HEK293T (cell line): ENCODE data around the gene CABLES2.

Source experiments
- BHLHE40 ChIP-seq: fragments of 450-650 bp; IDR thresholded peaks from 2 replicates; pipeline ENCODE4 v1.6.1; 2016; ENCODE audit warnings: mild to moderate bottlenecking, moderate library complexity, borderline replicate concordance
- ELF4 ChIP-seq: fragments of 450-650 bp; IDR thresholded peaks from 2 replicates; pipeline ENCODE4 v1.6.1; 2017; ENCODE audit warnings: antibody characterized with exemption
- FOXA1 ChIP-seq: fragments of 450-650 bp; IDR thresholded peaks from 2 replicates; pipeline ENCODE4 v1.6.1; 2016; ENCODE audit warnings: mild to moderate bottlenecking
- FOXM1 ChIP-seq: fragments of 450-650 bp; IDR thresholded peaks from 2 replicates; pipeline ENCODE4 v1.6.1; 2017; ENCODE audit warnings: mild to moderate bottlenecking, borderline replicate concordance
- HDGF ChIP-seq: fragments of 450-650 bp; IDR thresholded peaks from 2 replicates; pipeline ENCODE4 v1.6.1; 2017; ENCODE audit warnings: antibody characterized with exemption, borderline replicate concordance
- L3MBTL2 ChIP-seq: fragments of 450-650 bp; conservative IDR thresholded peaks from 2 replicates; pipeline ENCODE4 v1.6.1; 2016; ENCODE audit warnings: mild to moderate bottlenecking
- SP1 ChIP-seq: fragments of 450-650 bp; IDR thresholded peaks from 2 replicates; pipeline ENCODE4 v1.6.1; 2017
- SUZ12 ChIP-seq: fragments of 450-650 bp; IDR thresholded peaks from 2 replicates; pipeline ENCODE4 v1.6.1; 2016; ENCODE audit warnings: mild to moderate bottlenecking
- TARDBP ChIP-seq: fragments of 450-650 bp; IDR thresholded peaks from 2 replicates; pipeline ENCODE4 v1.6.1; 2016
- ZNF384 ChIP-seq: fragments of 450-650 bp; IDR thresholded peaks from 2 replicates; pipeline ENCODE4 v1.6.1; 2016

- no peak for TF ChIP-seq SP1
- TF ChIP-seq FOXM1: no peak
- no peak for TF ChIP-seq BHLHE40
- TF ChIP-seq TARDBP: no peak
- no peak for TF ChIP-seq SUZ12
- no peak for TF ChIP-seq HDGF
- TF ChIP-seq L3MBTL2: no peak
- no peak for TF ChIP-seq FOXA1
- no peak for TF ChIP-seq ELF4
- no peak for TF ChIP-seq ZNF384
Measured at GRCh38 chr20:62394248-62395245, 12.5 kb downstream of the CABLES2 start.
